NCI-H187 (cell line): ENCODE data around the gene PRKN.

Experiments
- DNase-seq, 2 experiments: peaks; one replicate each; lab custom pipeline; 2025; lab: John Stamatoyannopoulos, UW

PRKN gene

DNA sequence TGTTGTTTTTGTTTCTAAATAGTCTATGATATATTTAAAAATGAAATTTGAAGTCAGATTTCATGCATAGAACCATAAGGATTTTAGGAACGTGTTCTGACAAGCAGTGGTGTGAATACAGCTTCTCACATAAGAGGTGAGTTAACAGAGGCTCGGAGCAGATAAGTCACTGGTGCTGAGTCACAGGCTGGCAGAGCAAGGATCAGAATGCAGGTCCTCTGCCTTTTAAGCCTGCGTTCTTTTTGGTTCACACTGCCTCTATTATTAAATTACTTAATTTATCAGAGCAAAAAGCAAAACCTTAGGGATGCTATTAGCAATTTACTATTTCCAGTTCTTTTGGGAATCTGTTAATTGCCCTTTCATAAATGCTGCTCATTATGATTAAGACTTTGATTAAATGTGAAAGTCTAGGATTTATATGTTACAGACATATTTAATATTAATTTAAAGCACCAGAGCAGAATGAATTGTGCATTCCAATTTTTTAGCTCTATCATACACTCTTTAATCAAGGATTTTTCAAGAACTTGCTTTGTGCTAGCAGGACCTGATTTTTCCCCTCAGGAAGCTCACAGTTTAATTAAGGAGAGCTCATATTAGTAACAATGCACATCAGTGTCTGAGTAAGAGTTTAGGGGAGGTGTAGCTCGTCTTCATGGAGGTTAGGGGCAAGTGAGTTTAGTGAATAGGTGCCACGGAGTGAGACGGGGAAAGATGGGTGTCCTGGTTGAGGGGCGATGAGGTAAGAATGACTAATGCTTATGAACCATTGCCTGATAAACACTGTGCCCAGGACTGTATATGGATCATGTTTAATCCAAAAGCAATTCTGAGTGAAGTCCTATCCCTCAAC is 1241.0 kb downstream of the PRKN start:
- no peak for DNase-seq

DNA sequence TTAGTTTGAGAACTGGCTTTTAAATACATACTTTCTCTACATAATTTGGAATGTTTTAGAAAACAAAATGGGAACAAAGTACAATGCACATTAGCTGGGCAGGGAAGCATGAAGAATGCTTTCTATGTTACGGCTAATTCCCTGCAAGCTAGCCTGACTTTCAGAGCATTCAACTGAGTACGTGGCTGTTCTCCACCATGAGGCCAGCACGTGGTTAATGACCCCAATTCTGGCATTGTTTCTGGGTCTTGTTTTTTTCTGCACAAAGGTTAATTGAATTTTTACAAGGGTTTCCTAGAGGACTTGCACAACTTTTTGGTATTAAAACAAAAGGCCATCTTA is 1245.1 kb downstream of the PRKN start:
- DNase-seq, result no peak

GRCh38 chr6:161481786-161482516 is 1245.6 kb downstream of the PRKN start:
- DNase-seq, result no peak

DNA sequence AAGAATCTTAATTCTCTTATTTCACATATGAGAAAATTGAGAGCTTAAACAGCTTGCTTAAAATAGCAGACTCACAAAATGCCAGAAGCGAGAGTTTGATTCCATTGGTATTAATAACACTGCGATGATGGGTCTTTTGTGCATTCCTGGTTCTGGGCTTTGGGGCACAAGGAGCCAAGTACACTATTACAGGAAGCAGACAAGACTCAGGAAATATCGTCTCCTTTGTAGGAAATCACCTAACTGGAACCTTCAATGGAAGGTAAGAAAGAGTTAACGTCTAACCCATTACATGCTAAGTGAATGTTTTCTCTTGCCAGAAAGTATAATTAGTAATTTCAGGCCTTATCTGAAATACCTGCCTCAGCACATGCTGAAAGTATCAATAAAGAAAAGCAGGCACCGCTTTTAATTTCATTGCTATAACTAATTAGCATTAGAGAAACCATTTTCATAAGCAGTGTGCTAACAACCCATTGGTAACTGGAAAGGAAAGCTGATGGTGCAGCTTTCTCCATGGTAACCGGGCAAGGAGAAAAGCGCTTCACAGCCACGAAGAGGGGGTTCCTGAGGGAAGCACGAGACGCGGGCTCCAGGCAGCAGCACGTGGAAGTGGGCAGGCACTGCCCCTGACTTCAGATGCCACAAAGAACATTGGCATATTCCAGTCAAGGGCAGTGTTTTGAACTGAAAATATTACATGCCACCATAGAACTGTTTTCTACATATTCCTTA is 1247.0 kb downstream of the PRKN start:
- no peak for DNase-seq

GRCh38 chr6:161479376-161479775 is 1248.2 kb downstream of the PRKN start:
- DNase-seq, result no peak

GRCh38 chr6:161477876-161478425 is 1249.6 kb downstream of the PRKN start:
- no peak for DNase-seq

GRCh38 chr6:161476711-161477110 is 1250.9 kb downstream of the PRKN start:
- no peak for DNase-seq

GRCh38 chr6:161465403-161465802 is 1262.2 kb downstream of the PRKN start:
- DNase-seq, result no peak

DNA sequence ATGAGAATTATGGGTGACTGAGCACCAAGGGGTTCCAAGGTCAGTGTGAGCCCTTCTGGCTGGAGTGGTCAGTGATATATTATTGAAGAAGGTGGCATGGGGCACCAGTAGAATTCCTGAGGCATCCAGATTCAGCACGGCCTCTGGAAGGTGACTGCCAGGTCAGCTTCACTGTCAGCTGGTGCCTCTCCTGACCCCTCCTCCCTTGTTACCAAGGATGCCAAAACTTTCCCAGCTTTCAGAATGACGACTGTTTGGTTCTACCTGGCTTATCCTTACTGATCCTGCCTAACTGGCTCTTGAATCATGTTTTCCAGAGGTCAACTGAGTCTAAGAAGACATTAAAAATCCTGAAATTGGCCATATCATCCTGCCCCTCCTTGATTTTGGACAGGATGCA is 1264.5 kb downstream of the PRKN start:
- DNase-seq, result no peak

DNA sequence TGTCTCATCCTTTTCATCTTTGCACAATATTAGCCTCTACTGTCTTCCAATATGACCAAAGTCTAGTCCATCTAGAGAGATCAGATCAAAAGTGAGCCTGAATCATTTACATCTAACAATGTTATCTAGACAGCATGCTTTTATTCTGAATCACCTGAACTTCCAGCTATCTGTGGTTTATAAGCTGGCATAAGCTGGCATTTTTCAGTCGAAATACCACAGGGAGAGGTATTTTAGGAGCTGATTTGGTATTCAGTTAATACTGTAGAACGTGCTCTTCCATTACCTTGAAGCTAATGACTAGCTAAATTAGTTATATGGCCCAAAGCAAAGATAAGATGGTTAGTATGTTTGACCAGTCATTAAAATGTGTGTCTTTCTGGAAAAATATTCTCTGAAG is 1265.4 kb downstream of the PRKN start:
- DNase-seq, result no peak

GRCh38 chr6:161459008-161459615 is 1268.5 kb downstream of the PRKN start:
- no peak for DNase-seq

- DNase-seq, result no peak
Observed at GRCh38 chr6:161458201-161458951, 1269.2 kb downstream of the PRKN start.

DNA sequence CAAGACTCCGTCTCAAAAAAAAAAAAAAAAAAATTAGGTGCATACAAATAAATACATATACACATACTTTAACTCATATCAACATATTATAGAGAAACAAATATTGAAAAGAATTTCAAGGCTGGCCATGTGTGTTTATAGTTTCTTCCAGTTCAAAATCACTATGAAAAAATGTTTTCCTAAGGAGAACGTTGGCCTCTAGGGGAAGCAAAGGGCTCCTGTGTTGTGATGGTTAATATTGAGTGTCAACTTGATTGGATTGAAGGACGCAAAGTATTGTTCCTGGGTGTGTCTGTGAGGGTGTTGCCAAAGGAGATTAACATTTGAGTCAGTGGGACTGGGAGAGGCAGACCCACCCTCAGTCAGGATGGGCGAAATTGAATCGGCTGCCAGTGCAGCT is 1271.7 kb downstream of the PRKN start:
- DNase-seq, result no peak

- DNase-seq, result no peak
Observed at GRCh38 chr6:161453558-161453957, 1274.0 kb downstream of the PRKN start.

DNA sequence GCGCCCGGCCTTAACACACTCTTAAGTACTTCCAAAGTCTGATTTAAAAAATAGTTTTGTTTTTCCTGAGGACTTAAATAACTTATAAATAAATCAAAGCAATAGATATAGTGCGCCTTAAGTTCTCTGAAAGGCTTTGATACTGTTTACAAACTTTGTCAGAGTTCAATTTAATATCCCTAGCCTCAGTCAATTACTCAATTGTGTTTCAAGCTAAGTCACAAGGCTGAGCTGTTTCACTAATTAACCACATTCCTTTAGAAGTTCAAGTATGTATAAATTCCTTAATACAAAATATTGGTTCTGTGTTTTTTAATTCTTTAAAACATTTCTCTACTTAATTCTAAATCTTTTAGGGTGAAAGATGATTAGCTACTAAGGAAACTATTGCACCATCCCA is 1275.3 kb downstream of the PRKN start:
- DNase-seq, result no peak

GRCh38 chr6:161449521-161449920 is 1278.0 kb downstream of the PRKN start:
- DNase-seq, result no peak

DNA sequence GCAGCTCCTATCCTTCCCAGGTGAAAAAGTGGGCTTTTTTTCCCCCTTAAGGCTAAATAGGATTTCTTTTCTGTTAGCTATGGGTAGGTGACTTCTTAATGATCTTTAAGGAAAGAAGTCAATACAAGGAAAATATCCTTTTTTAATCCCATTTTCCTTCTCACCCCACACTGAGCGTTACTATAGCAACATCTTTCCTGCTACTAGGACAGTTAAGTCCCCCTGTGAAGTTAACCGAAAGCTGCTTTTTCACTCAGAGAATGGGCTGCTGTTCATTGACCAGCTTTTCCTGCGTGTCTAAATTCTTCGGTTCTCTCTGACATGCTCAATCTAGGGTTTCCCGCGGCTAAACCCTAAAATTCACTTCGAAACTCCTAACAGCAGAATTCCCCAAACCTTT is 1280.6 kb downstream of the PRKN start:
- DNase-seq, result no peak

- DNase-seq, result no peak
Observed at GRCh38 chr6:161446296-161446925, 1281.2 kb downstream of the PRKN start.

- DNase-seq, result no peak
Observed at GRCh38 chr6:161445021-161445799, 1282.4 kb downstream of the PRKN start.

DNA sequence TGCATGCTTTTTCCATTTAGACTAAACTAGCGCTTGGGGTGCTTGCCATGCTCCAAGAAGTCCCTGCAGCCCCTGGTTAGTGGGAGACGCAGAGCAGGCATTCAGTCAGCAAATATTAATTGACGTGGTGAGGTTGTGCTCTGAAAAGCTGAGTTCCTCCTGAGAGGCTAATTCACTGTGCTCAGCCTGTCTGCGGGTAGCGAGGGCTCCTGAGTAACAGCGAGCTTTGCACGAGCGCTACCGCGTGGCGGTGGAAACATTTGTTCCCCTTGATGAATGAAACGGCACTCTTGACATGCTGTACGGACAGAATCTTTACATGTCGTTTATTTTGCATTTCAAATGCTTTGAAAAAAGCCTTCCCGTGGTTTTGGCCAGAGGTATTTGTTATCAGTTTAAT is 1283.1 kb downstream of the PRKN start:
- no peak for DNase-seq
